GM06990 (cell line): ENCODE measurements around the gene RRP9.

Experiments used
- DNase-seq: peaks from one replicate; pipeline ENCODE4 v3.0.0-alpha.2; 2011; ENCODE audit not compliant: insufficient read length; ENCODE audit errors: extremely low read depth
- H3K27me3 ChIP-seq: replicated peaks from 2 replicates; pipeline ENCODE4 v1.6.0; 2011; ENCODE audit warnings: low read length; ENCODE audit not compliant: control insufficient read depth, insufficient read depth
- H3K36me3 ChIP-seq: 2 replicates; pipeline ENCODE4 v1.5.1; 2011; ENCODE audit warnings: low read length; ENCODE audit not compliant: control insufficient read depth, insufficient read depth
- H3K4me3 ChIP-seq: replicated peaks from 2 replicates; pipeline ENCODE4 v1.5.1; 2011; ENCODE audit warnings: low read depth, mild to moderate bottlenecking, control low read depth, low read length
- TF ChIP-seq, protein P1 (sequence below): IDR thresholded peaks from 2 replicates; pipeline ENCODE4 v1.5.1; 2011; ENCODE audit warnings: low read length, control low read depth, mild to moderate bottlenecking, inconsistent platforms; ENCODE audit not compliant: insufficient read depth, poor library complexity, severe bottlenecking

RRP9 gene

DNA sequence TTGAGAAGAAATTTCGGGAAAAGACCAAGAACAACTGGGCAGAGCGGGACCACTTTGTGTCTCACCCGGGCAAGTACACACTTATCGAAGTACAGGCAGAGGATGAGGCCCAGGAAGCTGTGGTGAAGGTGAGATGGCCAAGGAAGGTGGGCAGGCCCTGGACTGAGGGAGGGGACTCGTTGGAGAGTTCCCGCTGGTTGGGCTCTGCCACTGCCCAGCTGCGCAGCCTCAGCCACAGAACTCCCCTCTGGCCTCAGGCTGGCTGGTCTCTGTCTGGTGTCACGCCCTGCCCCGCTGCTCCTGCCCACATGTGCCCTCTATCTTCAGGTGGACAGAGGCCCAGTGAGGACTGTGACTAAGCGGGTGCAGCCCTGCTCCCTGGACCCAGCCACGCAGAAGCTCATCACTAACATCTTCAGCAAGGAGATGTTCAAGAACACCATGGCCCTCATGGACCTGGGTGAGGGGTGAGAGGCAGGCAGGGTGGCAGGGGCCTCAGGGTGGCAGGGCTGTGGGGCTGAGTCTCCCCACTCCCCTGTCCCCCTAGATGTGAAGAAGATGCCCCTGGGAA is 2.8 kb upstream of the RRP9 start:
- DNase-seq: no peak
- Histone ChIP-seq H3K4me3 (no peak overlapping the region), H3K27me3 (no peaks in the 10 kb centered on the region), H3K36me3 (peaks cover 17% of the 10 kb centered on the region)
- TF ChIP-seq, protein P1, sequence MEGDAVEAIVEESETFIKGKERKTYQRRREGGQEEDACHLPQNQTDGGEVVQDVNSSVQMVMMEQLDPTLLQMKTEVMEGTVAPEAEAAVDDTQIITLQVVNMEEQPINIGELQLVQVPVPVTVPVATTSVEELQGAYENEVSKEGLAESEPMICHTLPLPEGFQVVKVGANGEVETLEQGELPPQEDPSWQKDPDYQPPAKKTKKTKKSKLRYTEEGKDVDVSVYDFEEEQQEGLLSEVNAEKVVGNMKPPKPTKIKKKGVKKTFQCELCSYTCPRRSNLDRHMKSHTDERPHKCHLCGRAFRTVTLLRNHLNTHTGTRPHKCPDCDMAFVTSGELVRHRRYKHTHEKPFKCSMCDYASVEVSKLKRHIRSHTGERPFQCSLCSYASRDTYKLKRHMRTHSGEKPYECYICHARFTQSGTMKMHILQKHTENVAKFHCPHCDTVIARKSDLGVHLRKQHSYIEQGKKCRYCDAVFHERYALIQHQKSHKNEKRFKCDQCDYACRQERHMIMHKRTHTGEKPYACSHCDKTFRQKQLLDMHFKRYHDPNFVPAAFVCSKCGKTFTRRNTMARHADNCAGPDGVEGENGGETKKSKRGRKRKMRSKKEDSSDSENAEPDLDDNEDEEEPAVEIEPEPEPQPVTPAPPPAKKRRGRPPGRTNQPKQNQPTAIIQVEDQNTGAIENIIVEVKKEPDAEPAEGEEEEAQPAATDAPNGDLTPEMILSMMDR: no peak

DNA sequence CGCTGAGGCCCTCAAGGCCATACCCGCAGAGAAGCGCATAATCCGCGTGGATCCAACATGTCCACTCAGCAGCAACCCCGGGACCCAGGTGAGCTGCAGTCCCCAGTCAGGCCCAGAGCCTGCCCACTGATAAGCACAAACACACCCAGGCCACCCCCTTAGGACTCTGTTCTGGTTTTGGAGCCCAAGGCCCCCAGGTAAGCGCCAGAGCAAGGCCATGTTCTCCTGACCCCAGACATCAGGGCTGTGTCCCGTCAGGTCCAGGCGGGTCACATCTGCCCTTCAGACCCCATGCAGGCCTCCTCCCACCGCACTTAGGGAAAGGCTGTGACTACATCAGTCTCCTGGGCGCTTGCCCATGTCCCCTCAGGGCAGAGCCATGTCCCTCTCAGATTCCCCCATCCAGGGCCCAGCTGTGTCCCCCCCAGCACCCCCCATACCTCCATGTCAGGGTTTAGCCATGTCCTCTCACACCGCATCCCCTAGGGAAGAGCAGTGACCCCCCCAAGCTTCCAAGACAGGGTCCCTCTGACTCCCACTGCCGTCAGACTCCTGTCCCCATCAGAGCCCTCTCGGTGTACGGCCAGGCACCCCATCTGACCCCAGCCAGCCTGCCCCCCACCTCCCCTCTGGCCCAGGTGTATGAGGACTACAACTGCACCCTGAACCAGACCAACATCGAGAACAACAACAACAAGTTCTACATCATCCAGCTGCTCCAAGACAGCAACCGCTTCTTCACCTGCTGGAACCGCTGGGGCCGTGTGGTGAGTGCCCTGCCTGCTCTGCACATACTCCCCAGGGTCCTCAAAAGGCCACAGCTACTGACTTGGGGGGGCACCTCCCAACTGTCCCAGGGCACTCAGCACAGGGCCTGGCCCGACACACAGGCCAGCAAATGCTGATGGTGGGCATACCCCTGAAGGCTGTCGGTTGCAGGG is 2.0 kb upstream of the RRP9 start:
- TF ChIP-seq, protein P1: no peak
- no peak for DNase-seq
- Histone ChIP-seq H3K27me3 (no peaks in the 10 kb centered on the region), H3K4me3 (peak overlapping the region; percentile 81), H3K36me3 (peaks cover 18% of the 10 kb centered on the region)

DNA sequence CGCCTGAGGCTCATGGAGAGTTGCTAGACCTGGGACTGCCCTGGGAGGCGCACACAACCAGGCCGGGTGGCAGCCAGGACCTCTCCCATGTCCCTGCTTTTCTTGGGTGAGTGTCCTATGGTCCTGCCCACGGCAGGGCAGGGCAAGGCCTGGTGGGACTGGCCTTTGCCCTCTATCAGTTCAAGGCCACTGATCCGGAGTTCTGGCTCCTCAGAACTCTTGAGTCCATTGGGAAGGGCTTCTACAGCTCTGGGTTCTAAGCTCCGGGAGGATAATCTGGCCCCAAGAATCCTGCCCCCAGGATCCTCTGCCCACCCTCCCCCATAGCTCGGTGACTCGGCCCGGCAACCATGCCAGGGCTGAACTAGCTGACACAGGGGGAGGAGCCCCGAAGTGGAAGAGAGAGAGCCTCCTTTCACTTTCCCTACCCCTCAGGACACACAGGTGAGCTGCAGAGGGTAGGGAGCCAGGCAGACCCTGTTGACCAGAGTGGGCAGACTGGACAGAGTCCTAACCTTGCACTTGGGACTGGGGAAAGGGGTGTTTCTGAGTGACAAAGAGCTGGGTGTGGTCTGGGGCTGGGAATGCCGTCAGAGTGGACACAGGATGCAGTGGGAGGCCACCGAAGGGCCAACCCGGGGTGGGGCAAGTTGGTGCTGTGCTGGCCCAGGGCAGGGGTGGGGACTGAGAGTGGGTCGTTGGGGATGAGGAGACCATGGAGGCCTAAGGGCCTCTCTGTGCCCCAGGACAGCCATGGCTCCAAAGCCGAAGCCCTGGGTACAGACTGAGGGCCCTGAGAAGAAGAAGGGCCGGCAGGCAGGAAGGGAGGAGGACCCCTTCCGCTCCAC is 1.1 kb upstream of the RRP9 start:
- TF ChIP-seq, protein P1: no peak
- peak; percentile 65 for DNase-seq
- peak overlapping the region; percentile 81 for H3K4me3 ChIP-seq
- peaks cover 16% of the 10 kb centered on the region for H3K36me3 ChIP-seq
- H3K27me3 ChIP-seq: no peaks in the 10 kb centered on the region

DNA sequence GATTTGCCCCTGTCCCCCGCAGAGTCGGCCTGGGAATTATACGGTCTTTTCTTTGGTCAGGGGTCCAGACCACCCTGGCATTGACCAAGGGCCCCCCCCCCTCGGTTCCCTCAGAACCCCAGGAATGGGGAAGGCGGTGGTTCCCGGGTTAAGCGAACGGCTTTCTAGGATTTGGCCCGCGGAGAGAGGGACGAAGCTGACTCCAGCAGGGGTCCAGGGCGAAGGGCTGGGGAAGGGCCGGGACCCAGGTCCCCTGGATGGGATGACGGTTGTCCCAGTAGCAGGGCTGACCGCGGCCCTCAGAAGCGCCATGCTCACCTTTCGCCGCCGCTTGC is 274 bp downstream of the RRP9 start:
- TF ChIP-seq, protein P1: no peak
- Histone ChIP-seq H3K4me3 (peak overlapping the region; percentile 91), H3K27me3 (no peaks in the 10 kb centered on the region), H3K36me3 (peaks cover 30% of the 10 kb centered on the region)
- no peak for DNase-seq

DNA sequence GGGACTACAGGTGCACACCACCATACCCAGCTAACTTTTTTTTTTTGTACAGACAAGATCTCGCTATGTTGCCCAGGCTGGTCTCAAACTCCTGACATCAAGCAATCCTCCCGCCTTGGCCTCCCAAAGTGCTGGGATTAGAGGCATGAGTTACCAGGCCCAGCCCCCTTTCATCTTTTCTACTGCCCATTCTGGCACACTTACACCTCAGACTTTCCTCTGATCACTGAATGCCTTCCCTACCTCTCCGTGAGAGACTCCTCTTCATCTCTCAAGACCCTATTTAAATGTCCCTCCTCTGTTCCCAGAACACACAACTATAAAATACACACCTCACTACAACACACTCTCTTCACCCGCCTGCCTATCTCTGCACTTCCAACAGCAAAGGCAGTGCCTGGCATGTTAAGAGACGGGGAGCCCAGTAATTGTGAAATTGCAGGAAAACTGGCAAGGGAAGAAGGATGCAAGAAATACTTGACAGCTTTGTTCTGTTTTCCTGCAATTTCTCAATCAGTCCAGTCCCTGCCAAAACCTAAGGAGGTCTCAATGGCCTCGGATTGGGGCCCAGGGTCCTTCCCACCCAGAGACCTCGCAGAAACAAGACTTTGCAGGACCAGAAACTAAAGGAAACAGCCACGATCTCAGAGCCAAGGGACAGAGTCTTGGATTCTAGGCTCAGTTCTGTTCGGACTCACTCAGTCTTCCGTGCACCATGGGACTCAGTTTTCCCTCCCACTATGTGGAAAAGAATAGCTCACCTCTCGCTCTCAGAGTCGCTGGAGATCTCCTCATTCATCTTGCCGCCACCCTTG is 849 bp downstream of the RRP9 start:
- Histone ChIP-seq H3K36me3 (peaks cover 33% of the 10 kb centered on the region), H3K4me3 (peak overlapping the region; percentile 91), H3K27me3 (no peaks in the 10 kb centered on the region)
- TF ChIP-seq, protein P1: no peak
- no peak for DNase-seq
